ENCODE data around the gene CEACAM19.

CEACAM19 gene

DNA sequence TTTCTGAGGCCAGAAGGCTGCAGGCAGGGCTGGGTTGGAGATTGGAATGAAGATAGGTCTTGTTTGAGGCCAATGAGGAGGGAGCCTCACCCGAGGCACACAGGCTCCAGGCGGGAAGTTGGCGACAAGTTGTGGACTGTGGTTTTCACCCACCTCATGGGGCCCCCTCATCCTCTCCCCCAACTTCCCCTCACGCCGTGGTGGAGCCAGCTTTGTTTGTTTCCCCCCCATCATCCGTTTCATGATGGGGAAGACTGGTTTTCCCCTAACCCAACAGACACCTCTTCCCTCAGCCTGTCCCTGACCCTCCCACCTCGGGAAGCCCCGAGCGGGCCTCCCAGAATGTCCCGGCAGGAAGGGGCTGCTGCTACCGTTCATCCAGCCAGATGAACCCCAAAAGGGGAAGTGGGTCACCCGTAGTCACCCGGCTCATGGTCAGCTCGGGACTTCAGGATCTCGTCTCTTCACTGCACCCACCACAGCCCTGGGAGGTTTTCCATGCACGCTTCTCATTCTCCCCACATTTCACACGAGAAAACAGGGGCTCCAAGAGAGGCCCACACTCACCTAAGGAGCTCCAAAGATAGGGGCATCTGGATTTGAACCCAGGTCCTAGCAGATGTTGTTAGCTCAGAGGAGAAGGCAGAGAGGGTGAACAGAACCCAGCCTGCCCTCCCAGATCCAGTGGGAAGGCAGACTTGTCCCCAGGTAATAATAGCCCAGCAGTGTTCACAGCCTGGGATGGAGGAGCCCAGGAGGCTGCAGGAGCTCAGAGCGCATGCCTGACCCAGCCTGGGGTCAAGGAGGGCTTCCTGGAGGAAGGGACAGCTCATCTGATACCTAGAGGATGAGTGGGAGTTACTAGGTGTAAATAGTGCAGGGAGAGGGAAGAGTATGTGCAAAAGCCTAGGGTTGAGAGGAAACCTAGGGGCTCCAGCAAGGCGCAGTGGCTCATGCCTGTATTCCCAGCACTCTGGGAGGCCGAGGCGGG is 51.1 kb downstream of the CEACAM19 start:
- Histone ChIP-seq H3F3A (ENCODE audit: insufficient read depth) (no peaks in the 10 kb centered on the region), H3K27me3 (ENCODE audit: low read length) (no peaks in the 10 kb centered on the region), H3K4me3 (ENCODE audit: insufficient read depth, low read length, poor library complexity, severe bottlenecking) (no peak overlapping the region), H3K36me3 (ENCODE audit: low read length) (no peaks in the 10 kb centered on the region), H4K20me1 (ENCODE audit: low read depth, low read length) (no peaks in the 10 kb centered on the region), H3K9me2 (replicated peaks; ENCODE audit: insufficient read depth, low read length) (no peaks in the 10 kb centered on the region), H3K79me2 (ENCODE audit: insufficient read depth, low read length) (no peaks in the 10 kb centered on the region), H2AFZ (ENCODE audit: low read depth, low read length, severe bottlenecking) (no peak overlapping the region), H3K9ac (ENCODE audit: low read length) (no peak overlapping the region), H3K27ac (ENCODE audit: low read depth, low read length) (no peak overlapping the region), H3K4me2 (ENCODE audit: low read depth, low read length, poor library complexity, severe bottlenecking) (no peak overlapping the region), H3K9me3 (ENCODE audit: insufficient read depth, low read length) (no peaks in the 10 kb centered on the region)
- no peak for TF ChIP-seq CTCF (IDR thresholded peaks at IDR 0.05; ENCODE audit: insufficient read depth, low read length, poor library complexity, severe bottlenecking)
- TF ChIP-seq EZH2phosphoT487 (conservative IDR thresholded peaks at IDR 0.05; ENCODE audit: low read length), result no peak

GRCh38 chr19:44723299-44723951 is 52.1 kb downstream of the CEACAM19 start:
- Histone ChIP-seq H3K4me2 (ENCODE audit: low read depth, low read length, poor library complexity, severe bottlenecking) (no peak overlapping the region), H3K27ac (ENCODE audit: low read depth, low read length) (no peak overlapping the region)

DNA sequence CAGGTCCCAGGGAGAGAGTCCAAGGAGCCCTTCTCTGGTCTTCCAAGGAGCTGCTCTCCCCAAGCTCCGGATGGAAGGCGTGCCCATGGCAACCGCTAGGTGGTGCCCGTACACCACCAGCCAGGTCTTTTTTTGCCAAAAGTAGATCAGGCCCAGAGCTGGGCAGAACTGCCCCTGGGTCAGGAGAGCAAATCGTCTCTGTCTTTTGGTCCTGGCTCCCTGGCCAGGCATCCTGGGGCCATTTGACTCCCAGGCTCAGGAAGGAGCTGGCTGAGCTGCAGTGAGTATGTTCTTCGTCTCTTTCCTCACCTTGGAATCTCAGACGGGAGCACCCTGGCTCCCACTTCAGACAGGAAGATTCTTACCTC is 52.7 kb downstream of the CEACAM19 start:
- no peaks in the 10 kb centered on the region for H3F3A ChIP-seq (ENCODE audit: insufficient read depth)
- H2AFZ ChIP-seq (ENCODE audit: low read depth, low read length, severe bottlenecking), result no peak overlapping the region
- TF ChIP-seq EZH2phosphoT487 (conservative IDR thresholded peaks at IDR 0.05; ENCODE audit: low read length) (no peak), CTCF (IDR thresholded peaks at IDR 0.05; ENCODE audit: insufficient read depth, low read length, poor library complexity, severe bottlenecking) (peak; percentile 93)
- no peaks in the 10 kb centered on the region for H3K79me2 ChIP-seq (ENCODE audit: insufficient read depth, low read length)
- H3K27me3 ChIP-seq (ENCODE audit: low read length), result no peaks in the 10 kb centered on the region
- no peaks in the 10 kb centered on the region for H3K36me3 ChIP-seq (ENCODE audit: low read length)
- no peaks in the 10 kb centered on the region for H3K9me2 ChIP-seq (replicated peaks; ENCODE audit: insufficient read depth, low read length)
- no peaks in the 10 kb centered on the region for H3K9me3 ChIP-seq (ENCODE audit: insufficient read depth, low read length)
- H3K9ac ChIP-seq (ENCODE audit: low read length), result no peak overlapping the region
- H3K4me3 ChIP-seq (ENCODE audit: insufficient read depth, low read length, poor library complexity, severe bottlenecking), result no peak overlapping the region
- no peak overlapping the region for H3K4me2 ChIP-seq (ENCODE audit: low read depth, low read length, poor library complexity, severe bottlenecking)
- no peak overlapping the region for H3K27ac ChIP-seq (ENCODE audit: low read depth, low read length)
- H4K20me1 ChIP-seq (ENCODE audit: low read depth, low read length), result no peaks in the 10 kb centered on the region

More at GRCh38 chr19:44723299-44723951, 52.1 kb downstream of the CEACAM19 start:
- Histone ChIP-seq H3K79me2 (ENCODE audit: insufficient read depth, low read length) (no peaks in the 10 kb centered on the region), H3K36me3 (ENCODE audit: low read length) (no peaks in the 10 kb centered on the region), H3K9me2 (replicated peaks; ENCODE audit: insufficient read depth, low read length) (no peaks in the 10 kb centered on the region), H3K4me3 (ENCODE audit: insufficient read depth, low read length, poor library complexity, severe bottlenecking) (no peak overlapping the region), H3K9me3 (ENCODE audit: insufficient read depth, low read length) (no peaks in the 10 kb centered on the region), H3K27me3 (ENCODE audit: low read length) (no peaks in the 10 kb centered on the region), H3F3A (ENCODE audit: insufficient read depth) (no peaks in the 10 kb centered on the region), H2AFZ (ENCODE audit: low read depth, low read length, severe bottlenecking) (no peak overlapping the region), H4K20me1 (ENCODE audit: low read depth, low read length) (no peaks in the 10 kb centered on the region), H3K9ac (ENCODE audit: low read length) (no peak overlapping the region)
- TF ChIP-seq CTCF (IDR thresholded peaks at IDR 0.05; ENCODE audit: insufficient read depth, low read length, poor library complexity, severe bottlenecking) (no peak), EZH2phosphoT487 (conservative IDR thresholded peaks at IDR 0.05; ENCODE audit: low read length) (no peak)
